K562 (cell line): ENCODE results near the gene LHX3. TPM values are rescaled to one million over a fixed set of nuclear protein-coding genes. Genes with fewer than 3 reads are reported as not detected.

Experiments used
- ADNP ChIP-seq: fragments of 200-800 bp; sonication (Bioruptor generic); IDR thresholded peaks from 2 replicates; pipeline ENCODE4 v1.6.1; 2016; ENCODE audit warnings: missing genetic modification characterization, missing compliant biosample characterization
- BDP1 ChIP-seq: IDR thresholded peaks from 3 replicates; pipeline ENCODE4 v1.6.1; 2011; ENCODE audit not compliant: insufficient read length, insufficient read depth
- CEBPB ChIP-seq: fragments of 450-650 bp; IDR thresholded peaks from 2 replicates; pipeline ENCODE4 v1.6.1; 2016; ENCODE audit warnings: missing genetic modification characterization, missing compliant biosample characterization
- ILK ChIP-seq: fragments of 450-650 bp; IDR thresholded peaks from 2 replicates; pipeline ENCODE4 v1.6.1; 2016; ENCODE audit warnings: missing genetic modification characterization, low read depth, mild to moderate bottlenecking, missing compliant biosample characterization, moderate library complexity, borderline replicate concordance
- KAT2B ChIP-seq: IDR thresholded peaks from one replicate; pipeline ENCODE4 v1.6.1; 2012; ENCODE audit warnings: low read depth, mild to moderate bottlenecking, control low read depth, inconsistent platforms, low read length, moderate library complexity
- KDM5B ChIP-seq: fragments of 200-600 bp; sonication (generic); IDR thresholded peaks from 2 replicates; pipeline ENCODE4 v1.6.1; 2012; ENCODE audit warnings: low read depth, mild to moderate bottlenecking, moderate library complexity, low read length, control low read depth, inconsistent platforms; ENCODE audit not compliant: insufficient replicate concordance
- OTX1 ChIP-seq: fragments of 450-650 bp; formaldehyde crosslinking; IDR thresholded peaks from 2 replicates; pipeline ENCODE4 v1.4.0; 2022; ENCODE audit warnings: mild to moderate bottlenecking
- PPARD ChIP-seq: fragments of 250-450 bp; sonication (Bioruptor Pico); IDR thresholded peaks from 2 replicates; pipeline ENCODE4 v1.8.0; 2022; ENCODE audit warnings: inconsistent platforms, mild to moderate bottlenecking, moderate library complexity
- SAP30 ChIP-seq: fragments of 200-600 bp; sonication (generic); IDR thresholded peaks from 2 replicates; pipeline ENCODE4 v1.6.1; 2012; ENCODE audit warnings: borderline replicate concordance, low read depth, mild to moderate bottlenecking, moderate library complexity, low read length, control low read depth, inconsistent platforms; ENCODE audit not compliant: insufficient read depth, poor library complexity, severe bottlenecking
- ZNF316 ChIP-seq: fragments of 450-650 bp; IDR thresholded peaks from 2 replicates; pipeline ENCODE4 v1.6.1; 2016
- ZNF551 ChIP-seq: fragments of 250-450 bp; sonication (Bioruptor Pico); IDR thresholded peaks from 2 replicates; pipeline ENCODE4 v1.5.0; 2021; ENCODE audit warnings: mild to moderate bottlenecking, moderate library complexity
- polyA plus RNA-seq, 8 experiments: library from polyadenylated mRNA; depleted of rRNA in 4 of 8; stranded (reverse) in 5 of 8; unstranded in 3 of 8; fragments of >200 nt; fragmentation: Nextera tagmentation in 2 of 8; fragmentation: Illumina TruSeq in 1 of 8; extraction: Ambion mirVana in 2 of 8; extraction: Trizol in 1 of 8; gene quantifications; 2 replicates each; pipeline versions ENCODE4 v1.2.1 to v1.2.3, GENCODE V29; 2011 to 2014; ENCODE audit warnings: inconsistent platforms in 1 of 8, missing spikeins in 1 of 8
- total RNA-seq, 7 experiments: library from RNA; depleted of rRNA in 6 of 7; stranded (reverse); fragments of >200 nt in 6 of 7; fragmentation: Illumina TruSeq in 2 of 7; extraction: Trizol in 2 of 7; gene quantifications; 2 replicates each; pipeline versions ENCODE4 v1.2.1 to v1.2.3, GENCODE V29; 2011 to 2021; ENCODE audit warnings: low replicate concordance in 1 of 7
- TF ChIP-seq, protein P1 (sequence below): sonication (generic); IDR thresholded peaks from 2 replicates; pipeline ENCODE4 v1.6.1; 2016
- TF ChIP-seq, protein P2 (sequence below): fragments of 450-650 bp; IDR thresholded peaks from 2 replicates; pipeline ENCODE4 v1.6.1; 2016; ENCODE audit warnings: mild to moderate bottlenecking, moderate library complexity
- TF ChIP-seq, protein P3 (sequence below): fragments of 450-650 bp; formaldehyde crosslinking; IDR thresholded peaks from 2 replicates; pipeline ENCODE4 v1.4.0; 2020; ENCODE audit warnings: mild to moderate bottlenecking, moderate library complexity

LHX3 gene
- total and polyA plus RNA-seq, 9 of the 15 experiments (the other 6 are each of a cell fraction or from before 2014, with no cell fraction given): 0.09 TPM; not detected in 8

DNA sequence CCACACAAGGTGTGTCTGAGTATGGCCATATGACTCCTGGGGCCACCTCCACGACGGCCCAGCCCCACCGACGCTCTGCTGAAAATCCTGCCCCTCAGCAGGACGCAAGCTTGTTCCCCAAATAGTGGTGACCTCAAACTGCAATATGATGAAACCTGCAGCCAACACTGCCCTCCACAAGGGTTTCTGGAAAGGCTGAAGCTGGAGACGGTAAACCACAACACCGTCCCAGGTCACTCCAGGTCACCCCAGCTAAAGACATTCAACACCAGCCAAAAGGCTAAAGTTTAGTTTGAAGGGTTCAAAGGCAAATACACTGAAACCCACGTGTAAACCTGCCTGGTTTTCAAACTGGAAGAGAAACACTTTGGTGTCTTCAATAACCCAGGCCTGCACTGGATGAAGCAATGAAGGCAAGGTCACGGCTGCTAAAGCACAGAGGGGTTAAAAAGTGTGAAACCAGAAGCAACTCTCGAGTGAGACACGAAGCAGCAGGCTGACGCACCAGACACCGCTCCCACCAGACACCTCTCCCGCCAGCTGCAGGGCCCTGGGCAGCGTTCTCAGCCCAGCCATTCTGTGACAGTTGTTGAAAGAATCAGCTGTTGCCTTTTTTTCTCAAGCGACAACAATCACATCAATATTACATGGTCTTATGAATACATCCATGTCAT lies 1.8 kb upstream of the LHX3 start (continued):
- no peak for TF ChIP-seq PPARD (CRISPR knock-in tag)
- no peak for TF ChIP-seq ZNF551 (CRISPR knock-in tag)
- peak; percentile 68 for TF ChIP-seq CEBPB (tag)
- TF ChIP-seq OTX1 (CRISPR knock-in tag): no peak
- TF ChIP-seq, protein P1, sequence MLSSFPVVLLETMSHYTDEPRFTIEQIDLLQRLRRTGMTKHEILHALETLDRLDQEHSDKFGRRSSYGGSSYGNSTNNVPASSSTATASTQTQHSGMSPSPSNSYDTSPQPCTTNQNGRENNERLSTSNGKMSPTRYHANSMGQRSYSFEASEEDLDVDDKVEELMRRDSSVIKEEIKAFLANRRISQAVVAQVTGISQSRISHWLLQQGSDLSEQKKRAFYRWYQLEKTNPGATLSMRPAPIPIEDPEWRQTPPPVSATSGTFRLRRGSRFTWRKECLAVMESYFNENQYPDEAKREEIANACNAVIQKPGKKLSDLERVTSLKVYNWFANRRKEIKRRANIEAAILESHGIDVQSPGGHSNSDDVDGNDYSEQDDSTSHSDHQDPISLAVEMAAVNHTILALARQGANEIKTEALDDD: peak; percentile 71; the same call in 1 of the 2 replicates
- no peak for TF ChIP-seq KDM5B
- no peak for TF ChIP-seq BDP1
- no peak for TF ChIP-seq SAP30
- TF ChIP-seq ADNP (tag): no peak
- TF ChIP-seq, protein P2, sequence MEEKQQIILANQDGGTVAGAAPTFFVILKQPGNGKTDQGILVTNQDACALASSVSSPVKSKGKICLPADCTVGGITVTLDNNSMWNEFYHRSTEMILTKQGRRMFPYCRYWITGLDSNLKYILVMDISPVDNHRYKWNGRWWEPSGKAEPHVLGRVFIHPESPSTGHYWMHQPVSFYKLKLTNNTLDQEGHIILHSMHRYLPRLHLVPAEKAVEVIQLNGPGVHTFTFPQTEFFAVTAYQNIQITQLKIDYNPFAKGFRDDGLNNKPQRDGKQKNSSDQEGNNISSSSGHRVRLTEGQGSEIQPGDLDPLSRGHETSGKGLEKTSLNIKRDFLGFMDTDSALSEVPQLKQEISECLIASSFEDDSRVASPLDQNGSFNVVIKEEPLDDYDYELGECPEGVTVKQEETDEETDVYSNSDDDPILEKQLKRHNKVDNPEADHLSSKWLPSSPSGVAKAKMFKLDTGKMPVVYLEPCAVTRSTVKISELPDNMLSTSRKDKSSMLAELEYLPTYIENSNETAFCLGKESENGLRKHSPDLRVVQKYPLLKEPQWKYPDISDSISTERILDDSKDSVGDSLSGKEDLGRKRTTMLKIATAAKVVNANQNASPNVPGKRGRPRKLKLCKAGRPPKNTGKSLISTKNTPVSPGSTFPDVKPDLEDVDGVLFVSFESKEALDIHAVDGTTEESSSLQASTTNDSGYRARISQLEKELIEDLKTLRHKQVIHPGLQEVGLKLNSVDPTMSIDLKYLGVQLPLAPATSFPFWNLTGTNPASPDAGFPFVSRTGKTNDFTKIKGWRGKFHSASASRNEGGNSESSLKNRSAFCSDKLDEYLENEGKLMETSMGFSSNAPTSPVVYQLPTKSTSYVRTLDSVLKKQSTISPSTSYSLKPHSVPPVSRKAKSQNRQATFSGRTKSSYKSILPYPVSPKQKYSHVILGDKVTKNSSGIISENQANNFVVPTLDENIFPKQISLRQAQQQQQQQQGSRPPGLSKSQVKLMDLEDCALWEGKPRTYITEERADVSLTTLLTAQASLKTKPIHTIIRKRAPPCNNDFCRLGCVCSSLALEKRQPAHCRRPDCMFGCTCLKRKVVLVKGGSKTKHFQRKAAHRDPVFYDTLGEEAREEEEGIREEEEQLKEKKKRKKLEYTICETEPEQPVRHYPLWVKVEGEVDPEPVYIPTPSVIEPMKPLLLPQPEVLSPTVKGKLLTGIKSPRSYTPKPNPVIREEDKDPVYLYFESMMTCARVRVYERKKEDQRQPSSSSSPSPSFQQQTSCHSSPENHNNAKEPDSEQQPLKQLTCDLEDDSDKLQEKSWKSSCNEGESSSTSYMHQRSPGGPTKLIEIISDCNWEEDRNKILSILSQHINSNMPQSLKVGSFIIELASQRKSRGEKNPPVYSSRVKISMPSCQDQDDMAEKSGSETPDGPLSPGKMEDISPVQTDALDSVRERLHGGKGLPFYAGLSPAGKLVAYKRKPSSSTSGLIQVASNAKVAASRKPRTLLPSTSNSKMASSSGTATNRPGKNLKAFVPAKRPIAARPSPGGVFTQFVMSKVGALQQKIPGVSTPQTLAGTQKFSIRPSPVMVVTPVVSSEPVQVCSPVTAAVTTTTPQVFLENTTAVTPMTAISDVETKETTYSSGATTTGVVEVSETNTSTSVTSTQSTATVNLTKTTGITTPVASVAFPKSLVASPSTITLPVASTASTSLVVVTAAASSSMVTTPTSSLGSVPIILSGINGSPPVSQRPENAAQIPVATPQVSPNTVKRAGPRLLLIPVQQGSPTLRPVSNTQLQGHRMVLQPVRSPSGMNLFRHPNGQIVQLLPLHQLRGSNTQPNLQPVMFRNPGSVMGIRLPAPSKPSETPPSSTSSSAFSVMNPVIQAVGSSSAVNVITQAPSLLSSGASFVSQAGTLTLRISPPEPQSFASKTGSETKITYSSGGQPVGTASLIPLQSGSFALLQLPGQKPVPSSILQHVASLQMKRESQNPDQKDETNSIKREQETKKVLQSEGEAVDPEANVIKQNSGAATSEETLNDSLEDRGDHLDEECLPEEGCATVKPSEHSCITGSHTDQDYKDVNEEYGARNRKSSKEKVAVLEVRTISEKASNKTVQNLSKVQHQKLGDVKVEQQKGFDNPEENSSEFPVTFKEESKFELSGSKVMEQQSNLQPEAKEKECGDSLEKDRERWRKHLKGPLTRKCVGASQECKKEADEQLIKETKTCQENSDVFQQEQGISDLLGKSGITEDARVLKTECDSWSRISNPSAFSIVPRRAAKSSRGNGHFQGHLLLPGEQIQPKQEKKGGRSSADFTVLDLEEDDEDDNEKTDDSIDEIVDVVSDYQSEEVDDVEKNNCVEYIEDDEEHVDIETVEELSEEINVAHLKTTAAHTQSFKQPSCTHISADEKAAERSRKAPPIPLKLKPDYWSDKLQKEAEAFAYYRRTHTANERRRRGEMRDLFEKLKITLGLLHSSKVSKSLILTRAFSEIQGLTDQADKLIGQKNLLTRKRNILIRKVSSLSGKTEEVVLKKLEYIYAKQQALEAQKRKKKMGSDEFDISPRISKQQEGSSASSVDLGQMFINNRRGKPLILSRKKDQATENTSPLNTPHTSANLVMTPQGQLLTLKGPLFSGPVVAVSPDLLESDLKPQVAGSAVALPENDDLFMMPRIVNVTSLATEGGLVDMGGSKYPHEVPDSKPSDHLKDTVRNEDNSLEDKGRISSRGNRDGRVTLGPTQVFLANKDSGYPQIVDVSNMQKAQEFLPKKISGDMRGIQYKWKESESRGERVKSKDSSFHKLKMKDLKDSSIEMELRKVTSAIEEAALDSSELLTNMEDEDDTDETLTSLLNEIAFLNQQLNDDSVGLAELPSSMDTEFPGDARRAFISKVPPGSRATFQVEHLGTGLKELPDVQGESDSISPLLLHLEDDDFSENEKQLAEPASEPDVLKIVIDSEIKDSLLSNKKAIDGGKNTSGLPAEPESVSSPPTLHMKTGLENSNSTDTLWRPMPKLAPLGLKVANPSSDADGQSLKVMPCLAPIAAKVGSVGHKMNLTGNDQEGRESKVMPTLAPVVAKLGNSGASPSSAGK: peak; percentile 90
- no peak for TF ChIP-seq KAT2B
- no peak for TF ChIP-seq ZNF316
- peak; percentile 14; the same call in 1 of the 2 replicates for TF ChIP-seq ILK (tag)
- TF ChIP-seq, protein P3, sequence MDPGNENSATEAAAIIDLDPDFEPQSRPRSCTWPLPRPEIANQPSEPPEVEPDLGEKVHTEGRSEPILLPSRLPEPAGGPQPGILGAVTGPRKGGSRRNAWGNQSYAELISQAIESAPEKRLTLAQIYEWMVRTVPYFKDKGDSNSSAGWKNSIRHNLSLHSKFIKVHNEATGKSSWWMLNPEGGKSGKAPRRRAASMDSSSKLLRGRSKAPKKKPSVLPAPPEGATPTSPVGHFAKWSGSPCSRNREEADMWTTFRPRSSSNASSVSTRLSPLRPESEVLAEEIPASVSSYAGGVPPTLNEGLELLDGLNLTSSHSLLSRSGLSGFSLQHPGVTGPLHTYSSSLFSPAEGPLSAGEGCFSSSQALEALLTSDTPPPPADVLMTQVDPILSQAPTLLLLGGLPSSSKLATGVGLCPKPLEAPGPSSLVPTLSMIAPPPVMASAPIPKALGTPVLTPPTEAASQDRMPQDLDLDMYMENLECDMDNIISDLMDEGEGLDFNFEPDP: peak; percentile 37; the same call in 1 of the 2 replicates
